Tibial nerve (tissue), 3 donors: Measurements from ENCODE around the gene DNAJC22.

Experiments used
- POLR2A ChIP-seq, 2 donors: fragments of 450-650 bp; IDR thresholded peaks; one replicate each; pipeline ENCODE4 v1.6.1; 2017; ENCODE audit warnings: antibody characterized with exemption in 2 of 2, mild to moderate bottlenecking in 2 of 2, moderate library complexity in 2 of 2
- TF ChIP-seq, protein P1 (sequence below), 5 experiments: fragments of 200-600 bp in 3 of 5; fragments of 450-650 bp in 2 of 5; sonication (generic) in 3 of 5; IDR thresholded peaks; one replicate each; pipeline ENCODE4 v1.5.1; 2016 to 2019; ENCODE audit warnings: antibody characterized with exemption in 5 of 5, mild to moderate bottlenecking in 3 of 5, moderate library complexity in 2 of 5

DNA sequence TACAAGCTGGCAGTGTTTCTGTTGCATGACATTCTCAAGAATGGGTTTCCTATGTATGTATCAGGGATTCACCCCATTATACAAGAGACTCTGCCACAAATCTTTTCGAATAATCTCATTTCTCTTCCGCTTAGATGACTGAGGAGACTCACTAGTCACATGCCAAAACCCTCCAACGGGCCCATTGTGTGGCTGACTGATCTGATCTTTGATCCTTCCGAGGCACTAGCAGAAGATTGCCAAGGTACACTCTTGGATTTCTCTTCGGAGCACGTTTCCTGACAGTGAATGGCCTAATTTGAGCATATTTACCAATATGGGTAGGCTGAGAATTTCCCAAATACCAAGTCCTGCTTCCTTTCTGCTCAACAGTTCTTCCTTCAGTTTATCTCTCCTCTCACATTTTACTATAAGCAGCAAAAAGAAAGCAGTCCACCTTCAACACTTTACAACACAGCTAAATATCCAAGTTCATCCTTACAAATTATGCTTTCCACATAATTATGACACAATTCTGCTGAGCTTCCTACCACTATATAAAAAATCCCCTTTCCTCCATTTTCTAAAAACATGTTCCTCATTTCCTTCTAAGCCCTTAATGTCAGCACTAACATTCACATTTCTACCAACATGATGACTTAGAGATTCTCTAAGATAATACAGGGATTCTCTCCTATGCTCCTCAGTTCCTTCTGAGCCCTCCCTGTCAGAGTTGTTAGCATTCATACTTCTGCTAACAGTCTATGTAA is 40.8 kb upstream of the DNAJC22 start:
- TF ChIP-seq, protein P1, sequence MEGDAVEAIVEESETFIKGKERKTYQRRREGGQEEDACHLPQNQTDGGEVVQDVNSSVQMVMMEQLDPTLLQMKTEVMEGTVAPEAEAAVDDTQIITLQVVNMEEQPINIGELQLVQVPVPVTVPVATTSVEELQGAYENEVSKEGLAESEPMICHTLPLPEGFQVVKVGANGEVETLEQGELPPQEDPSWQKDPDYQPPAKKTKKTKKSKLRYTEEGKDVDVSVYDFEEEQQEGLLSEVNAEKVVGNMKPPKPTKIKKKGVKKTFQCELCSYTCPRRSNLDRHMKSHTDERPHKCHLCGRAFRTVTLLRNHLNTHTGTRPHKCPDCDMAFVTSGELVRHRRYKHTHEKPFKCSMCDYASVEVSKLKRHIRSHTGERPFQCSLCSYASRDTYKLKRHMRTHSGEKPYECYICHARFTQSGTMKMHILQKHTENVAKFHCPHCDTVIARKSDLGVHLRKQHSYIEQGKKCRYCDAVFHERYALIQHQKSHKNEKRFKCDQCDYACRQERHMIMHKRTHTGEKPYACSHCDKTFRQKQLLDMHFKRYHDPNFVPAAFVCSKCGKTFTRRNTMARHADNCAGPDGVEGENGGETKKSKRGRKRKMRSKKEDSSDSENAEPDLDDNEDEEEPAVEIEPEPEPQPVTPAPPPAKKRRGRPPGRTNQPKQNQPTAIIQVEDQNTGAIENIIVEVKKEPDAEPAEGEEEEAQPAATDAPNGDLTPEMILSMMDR (IDR thresholded peaks at IDR 0.05) = no peak
- no peak for TF ChIP-seq POLR2A (IDR thresholded peaks at IDR 0.05)
